Measurements from ENCODE around the gene SERINC1.
"Not testable (repeated sequence)": the region's sequence is repeated elsewhere in the genome, so short reads cannot be mapped to it uniquely, and the experiment has no call there.

The SERINC1 gene

DNA sequence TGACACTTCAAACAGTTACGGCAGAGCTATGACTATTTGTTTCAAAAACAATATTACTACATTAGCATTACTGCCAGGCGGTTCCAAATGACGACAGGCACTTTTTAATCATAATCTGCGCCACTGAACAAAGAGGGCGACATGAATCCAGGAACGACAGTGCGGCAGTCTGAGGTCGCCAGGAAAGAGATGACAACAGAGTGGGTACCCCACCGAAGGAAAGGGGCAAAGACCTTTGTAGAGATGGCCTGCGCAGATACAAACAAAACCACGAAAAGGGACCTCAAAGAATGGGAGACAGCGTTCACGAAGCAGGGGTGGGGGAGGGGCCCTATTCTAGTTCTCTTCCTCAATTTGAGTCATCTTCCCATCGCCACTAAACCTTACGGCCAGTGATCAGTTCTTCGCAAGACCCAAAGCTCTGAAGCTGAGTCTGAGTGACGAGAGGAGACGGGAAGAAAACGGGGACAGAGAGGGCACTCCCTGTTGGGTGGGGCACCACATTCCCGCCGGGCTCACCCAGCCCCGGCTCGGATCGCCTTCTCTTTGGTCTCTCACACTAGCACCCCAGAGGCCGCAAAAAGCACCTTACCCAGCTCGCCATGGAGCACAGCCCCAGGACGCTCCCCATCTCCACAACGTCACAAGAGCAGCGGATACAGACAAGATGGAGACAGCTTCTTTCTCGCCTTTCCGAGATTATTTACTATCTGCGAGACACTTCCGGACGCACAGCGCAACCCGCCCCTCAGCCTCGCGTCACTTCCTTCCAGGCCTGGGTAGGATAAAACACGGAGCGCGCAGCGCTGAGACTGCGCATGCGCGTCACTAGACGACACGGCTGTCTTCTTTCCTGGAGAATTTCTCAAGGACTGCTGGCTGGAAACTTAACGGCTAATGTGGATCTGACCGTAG, at the start of gene SERINC1:
Gene SERINC1, minus strand, starts transcription at position 701 of the 915 bp plus-strand sequence. Its CDS starts 70 bp downstream, at position 631.
- peak; percentile 76 to 84 for DNase-seq (ENCODE audit: extremely low read depth in 1 of 2, low read depth in 1 of 2)

DNA sequence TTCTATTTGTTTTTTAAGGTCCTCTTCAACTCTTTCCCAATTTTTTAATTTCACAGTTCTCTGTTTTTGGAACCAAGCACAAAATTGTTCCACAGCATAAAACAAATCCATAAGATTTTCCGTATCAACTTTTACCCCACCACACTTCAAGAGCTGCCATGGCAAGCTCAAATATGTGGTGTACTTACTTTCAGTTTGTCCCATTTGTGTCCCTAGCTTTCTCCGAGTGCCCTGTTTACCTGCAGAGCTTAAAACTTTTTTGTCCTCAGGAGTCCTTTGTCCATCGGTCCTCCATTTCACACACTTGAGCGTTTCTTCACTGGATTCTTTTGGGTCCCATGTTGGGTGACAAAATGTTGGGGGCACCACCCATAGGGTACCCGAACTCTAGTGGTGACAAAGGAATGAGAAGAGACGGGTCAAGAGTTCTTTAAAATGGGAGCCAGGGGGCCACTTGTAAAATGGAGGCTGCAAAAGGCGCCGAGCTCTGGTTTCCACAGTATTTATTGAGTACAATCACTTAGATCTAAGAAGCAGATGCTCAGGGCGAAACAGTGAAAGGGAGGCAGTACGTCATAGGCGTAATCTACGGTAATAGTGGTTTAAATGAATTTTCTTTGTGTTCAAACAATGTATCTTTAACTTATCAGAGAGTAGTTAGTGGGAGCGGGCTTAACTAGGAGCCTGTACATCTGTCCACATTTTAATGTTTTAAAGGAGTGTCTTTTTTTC, 39.8 kb upstream of the SERINC1 start:
- DNase-seq (ENCODE audit: extremely low read depth in 1 of 2, low read depth in 1 of 2), result no peak

DNA sequence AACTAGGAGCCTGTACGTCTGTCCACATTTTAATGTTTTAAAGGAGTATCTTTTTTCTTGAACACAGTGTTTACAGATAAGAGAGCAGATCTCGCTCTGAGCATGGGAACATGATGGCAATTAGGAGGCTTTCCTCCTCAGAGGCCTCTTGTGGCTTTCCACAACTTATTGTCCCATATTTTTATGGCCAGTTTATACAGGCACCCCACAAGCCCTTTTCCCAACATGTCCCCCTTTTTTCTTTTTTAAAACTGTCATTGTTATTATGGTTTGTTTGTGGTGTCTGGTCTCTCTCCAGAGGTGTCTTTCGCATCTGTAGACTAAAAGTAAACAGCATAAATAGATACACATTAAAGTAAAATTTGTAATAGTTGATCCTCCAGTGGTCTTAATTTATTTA, 33.6 kb upstream of the SERINC1 start:
- DNase-seq (ENCODE audit: extremely low read depth in 1 of 2, low read depth in 1 of 2), result not testable (repeated sequence)

DNA sequence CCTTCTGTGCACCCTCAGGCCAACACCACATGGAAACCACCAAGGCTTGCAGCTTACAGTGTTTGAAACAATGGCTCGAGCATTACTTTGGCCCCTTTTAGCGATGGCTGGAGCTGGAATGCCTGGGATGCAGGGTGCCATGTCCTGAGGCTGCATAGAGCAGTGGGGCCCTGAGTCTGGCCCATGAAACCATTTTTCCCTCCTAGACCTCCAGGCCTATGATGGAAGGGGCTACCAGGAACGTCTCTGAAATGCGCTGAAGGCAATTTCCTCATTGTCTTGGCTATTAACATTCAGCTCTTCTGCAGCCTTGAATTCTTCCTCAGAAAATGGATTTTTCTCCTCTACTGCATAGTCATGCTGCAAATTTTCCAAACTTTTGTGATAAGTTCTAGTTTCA, 29.9 kb upstream of the SERINC1 start:
- DNase-seq (ENCODE audit: extremely low read depth in 1 of 2, low read depth in 1 of 2), result no peak

DNA sequence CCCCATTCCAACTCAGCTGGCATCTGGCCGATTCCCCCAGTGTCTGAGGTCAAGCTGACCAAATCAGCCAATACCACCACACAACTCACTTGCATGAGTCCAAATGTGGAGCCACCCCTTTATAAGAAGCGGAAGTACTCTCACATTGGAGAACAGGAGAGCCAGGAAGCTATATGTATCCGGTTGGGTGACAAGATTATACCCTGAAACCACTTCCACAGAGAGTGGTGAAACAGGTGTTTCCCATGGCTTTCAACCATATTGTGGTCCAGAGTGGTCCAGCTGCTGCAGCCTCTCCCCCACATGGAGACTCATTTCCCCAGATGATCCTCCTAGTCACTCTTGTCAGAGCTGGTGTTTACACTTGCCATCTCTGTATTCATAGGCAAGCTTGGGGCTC, 24.0 kb upstream of the SERINC1 start:
- DNase-seq (ENCODE audit: extremely low read depth in 1 of 2, low read depth in 1 of 2), result no peak

DNA sequence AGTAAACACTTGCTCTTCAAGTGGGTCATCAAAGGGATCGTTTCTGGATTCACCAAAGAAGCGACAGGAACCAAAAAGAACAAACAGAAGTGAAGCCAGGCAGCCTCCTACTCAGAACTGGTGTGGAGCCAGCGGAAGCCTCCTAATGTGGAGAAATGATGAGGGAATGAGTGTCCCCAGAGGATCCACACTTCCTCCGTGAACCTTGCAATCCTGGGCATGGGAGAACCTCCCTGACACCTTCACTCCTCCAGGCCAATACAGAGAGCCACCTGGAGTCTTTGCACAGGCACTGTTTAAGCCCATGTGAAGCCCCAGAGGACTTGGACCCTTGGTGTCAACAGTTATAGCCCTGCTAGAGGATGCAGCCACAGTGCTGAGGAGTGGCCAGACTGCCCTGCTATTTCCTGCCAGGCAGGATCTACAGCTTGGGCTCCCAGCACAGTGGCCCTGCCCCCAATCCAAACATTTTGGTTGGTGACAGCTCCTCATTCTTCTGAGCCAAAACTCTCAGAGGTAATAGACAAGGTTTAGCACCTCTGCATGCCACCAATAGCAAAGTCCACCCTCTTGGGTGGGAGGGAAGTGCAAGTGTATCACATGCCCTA, 23.2 kb upstream of the SERINC1 start:
- no peak for DNase-seq (ENCODE audit: extremely low read depth in 1 of 2, low read depth in 1 of 2)

DNA sequence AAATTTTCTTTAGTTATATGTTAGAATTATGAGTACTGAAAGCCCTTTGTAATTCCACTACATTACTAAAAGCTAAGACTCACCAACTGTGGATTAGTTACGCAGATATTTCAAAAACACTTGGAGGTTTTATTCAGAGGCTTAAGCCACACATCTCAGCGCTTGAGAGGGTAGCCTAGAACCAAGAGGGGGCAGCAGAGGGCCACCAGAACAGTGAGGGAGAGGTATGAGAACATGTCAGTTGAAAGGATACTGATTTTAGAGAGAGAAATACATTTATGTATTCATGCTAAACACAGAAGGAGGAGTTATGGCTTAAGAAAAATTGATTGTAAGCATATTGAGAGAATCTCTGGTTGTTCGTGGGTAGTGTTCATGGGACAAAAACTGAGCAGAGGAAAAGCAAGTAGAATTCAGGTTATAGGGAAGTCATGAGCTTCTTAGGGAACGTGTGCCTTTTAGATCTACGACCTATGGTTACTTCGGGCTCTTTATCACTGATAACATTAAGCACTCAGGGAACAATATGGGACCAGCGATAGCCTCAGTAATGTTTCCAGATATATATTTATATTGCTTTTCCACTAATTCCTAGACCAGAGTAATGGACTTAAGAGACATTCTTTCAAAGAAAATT, 20.4 kb upstream of the SERINC1 start:
- peak in 1 of 2 donors; percentile 37 for DNase-seq (ENCODE audit: extremely low read depth in 1 of 2, low read depth in 1 of 2)

DNA sequence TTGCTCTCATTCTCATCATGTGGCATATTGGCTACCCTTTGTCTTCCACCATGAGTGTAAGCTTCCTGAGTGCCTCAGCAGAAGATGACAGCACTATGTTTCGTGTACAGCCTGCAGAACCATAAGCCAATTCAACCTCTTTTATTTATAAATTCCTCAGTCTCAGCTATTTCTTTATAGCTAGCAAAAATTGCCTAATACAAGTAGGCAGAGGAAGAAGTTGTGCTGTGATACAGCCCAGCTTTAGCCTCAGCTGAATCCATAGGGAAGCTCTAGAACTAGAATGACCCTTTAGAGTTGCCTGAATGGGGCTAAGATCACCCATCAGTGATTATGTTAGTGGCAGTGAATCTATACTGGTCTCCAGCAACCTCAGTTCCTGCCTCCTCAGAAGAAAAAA, 19.0 kb upstream of the SERINC1 start:
- no peak for DNase-seq (ENCODE audit: extremely low read depth in 1 of 2, low read depth in 1 of 2)

DNA sequence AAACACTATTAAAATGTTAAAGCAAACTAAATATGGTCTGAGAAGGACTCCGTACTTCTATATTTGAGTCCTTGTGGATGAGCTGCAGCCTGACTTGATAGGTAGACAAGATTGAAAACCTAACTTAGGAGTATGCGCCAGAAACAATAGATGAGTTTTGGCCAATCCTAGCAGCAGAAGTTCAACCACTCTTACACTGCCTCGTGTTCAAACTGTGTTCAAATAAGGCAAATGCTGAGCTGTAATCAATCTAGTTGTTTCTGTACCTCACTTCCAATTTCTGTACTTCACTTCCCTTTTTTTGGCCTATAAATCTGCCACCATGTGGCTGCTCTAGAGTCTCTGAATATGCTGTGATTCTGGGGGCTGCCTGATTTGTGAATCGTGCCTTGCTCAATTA, 13.2 kb upstream of the SERINC1 start:
- no peak for DNase-seq (ENCODE audit: extremely low read depth in 1 of 2, low read depth in 1 of 2)

DNA sequence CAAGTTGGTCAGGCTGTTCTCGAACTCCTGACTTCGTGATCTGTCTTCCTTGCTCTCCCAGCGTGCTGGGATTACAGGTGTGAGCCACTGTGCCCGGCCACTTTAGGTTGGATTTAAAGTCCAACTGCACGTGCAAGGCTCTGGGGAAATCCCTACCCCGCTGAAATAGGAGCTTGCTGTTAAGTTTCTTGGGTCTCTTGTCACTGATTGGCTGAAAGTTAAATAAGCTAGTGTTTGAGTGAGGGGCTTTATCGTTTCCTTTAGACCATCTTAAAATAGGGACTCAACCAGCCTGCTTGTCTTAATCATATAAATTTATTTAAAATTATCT, 11.1 kb upstream of the SERINC1 start:
- no peak for DNase-seq (ENCODE audit: extremely low read depth in 1 of 2, low read depth in 1 of 2)

DNA sequence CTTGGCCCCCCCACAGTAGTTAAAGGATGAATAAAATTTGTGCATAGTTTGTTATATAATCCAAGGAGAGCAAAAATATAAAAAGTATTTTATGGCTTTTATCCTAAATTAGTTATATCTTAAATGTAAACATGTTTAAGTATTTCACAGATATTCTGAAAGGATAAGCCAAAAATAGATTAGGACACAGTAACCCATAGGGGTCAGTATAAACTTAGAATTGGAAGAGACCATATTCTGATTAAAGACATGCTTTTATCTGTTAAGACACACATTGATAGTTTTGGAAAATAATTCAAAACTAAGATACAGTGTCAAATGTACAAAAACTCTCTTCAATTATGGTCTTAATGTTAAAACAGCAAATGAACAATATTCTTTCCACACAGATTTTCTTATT, 4.5 kb upstream of the SERINC1 start:
- DNase-seq (ENCODE audit: extremely low read depth in 1 of 2, low read depth in 1 of 2), result no peak

DNA sequence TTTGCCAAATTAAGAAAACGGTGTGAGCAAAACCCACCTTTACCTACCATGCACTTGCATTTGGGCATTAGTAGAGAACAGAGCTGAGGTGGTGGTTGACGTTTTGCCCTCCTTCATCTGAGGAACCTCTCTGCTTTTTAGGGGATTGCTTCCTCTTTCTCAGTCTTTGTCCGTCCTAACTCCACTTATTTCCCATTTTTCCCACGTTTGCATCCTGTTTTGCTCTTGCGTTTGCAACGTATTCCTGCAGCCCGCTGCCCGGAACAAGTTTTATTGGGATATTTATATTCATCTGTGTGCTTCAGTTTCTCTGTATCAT, 374 bp upstream of the SERINC1 start:
- DNase-seq (ENCODE audit: extremely low read depth in 1 of 2, low read depth in 1 of 2), result no peak

DNA sequence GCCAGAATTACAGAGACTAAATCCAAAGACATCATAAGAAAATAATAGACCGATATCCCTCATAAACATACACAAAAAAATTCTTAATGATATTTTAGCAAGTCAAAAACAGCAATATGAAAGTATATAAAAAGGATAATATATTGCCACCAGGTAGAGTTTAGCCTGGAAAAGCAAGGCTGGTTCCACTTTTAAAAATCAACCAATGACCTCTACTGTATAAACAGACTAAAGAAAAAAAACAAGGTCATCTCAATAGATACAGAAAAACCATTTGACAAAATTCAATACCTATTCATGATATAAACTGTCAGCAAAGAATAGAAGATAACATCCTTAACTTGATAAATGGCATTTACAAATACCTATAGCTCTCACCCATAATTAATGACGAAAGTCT, 9.7 kb downstream of the SERINC1 start:
- no peak for DNase-seq (ENCODE audit: extremely low read depth in 1 of 2, low read depth in 1 of 2)

DNA sequence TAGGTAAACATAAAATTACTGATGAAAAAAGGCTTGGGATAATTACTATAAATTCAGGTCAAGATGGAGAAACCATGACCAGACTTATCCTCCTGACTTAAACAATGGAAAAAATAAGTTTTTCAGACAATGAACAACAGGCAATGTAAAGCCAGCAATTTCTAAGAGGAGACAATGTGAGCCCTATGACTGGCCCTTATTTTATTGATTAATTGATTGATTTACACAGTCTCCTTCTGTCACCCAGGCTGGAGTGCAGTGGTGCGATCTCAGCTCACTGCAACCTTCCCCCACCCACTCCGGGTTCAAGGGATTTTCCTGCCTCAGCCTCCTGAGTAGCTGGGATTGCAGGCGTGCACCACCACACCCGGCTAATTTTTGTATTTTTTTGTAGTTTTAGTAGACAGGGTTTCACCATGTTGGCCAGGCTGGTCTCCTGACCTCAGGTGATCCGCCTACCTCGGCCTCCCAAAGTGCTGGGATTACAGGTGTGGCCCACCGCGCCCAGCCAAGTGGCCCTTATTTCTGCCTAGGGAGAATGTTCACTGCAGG, 11.7 kb downstream of the SERINC1 start:
- DNase-seq (ENCODE audit: extremely low read depth in 1 of 2, low read depth in 1 of 2), result not testable (repeated sequence)

DNA sequence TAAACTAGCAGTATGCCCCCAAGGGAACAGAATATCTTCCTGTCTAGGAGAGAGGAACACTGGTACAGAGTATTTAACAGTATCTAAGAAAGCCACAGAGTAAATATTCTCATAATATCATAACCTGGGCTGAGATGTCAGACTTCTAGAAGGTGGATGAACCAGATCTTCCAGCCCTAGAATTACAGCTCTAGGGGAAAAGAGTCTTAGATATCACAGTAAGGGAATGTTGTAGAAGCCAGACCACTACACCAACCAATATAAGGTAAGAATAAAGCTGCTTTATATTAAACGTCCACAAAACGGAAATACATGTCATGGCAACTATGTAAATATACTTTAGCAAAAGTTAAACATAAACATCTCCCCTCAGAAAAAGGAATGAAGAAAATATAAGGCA, 12.4 kb downstream of the SERINC1 start:
- DNase-seq (ENCODE audit: extremely low read depth in 1 of 2, low read depth in 1 of 2), result no peak

DNA sequence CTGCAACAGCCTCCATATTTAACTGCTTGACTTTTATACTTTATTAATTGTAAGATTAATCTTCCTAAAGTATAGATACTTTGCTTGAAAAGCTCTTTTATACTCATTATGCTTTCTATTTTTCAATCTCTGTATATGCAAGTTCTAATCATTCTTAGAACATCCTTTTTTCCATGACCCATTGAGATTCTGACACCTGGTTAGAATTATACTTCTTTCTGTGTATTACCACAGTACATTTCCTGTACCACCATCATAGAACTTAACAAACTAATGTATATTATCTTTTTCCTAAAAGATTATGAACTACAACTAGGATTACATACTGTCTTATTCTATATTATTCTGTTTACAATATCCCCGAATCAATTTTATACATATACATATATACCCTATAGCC, 13.5 kb downstream of the SERINC1 start:
- DNase-seq (ENCODE audit: extremely low read depth in 1 of 2, low read depth in 1 of 2), result no peak

DNA sequence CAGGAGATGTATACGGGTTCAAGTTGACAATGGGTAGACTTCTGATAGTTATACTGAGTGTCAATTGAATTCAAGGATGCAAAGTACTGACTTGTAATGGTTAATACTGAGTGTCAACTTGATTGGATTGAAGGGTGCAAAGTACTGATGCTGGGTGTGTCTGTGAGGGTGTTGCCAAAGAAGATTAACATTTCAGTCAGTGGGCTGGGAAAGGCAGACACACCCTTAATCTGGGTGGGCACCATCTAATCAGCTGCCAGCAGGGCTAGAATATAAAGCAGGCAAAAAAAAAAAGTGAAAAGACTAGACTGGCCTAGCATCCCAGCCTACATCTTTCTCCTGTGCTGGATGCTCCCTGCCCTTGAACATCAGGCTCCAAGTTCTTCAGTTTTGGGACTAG, 16.5 kb downstream of the SERINC1 start:
- not testable (repeated sequence) for DNase-seq (ENCODE audit: extremely low read depth in 1 of 2, low read depth in 1 of 2)

DNA sequence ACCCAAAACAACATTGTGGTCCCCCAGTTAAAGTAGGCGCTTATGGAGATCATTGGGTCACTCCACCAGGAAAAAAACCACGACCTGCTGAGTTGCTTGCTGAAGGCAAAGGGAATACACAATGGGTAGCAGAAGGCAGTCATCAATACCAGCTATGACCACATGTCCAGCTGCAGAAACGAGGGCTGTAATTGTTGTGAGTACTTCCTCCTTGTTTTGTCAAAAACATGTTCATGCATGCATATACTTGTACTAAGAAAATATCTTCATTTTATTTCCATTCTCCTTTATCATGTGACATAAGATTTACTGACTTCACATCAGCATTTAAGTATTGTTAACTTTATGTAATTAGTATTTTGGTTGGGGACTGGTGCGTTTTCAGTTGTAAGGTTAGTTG, 16.9 kb downstream of the SERINC1 start:
- DNase-seq (ENCODE audit: extremely low read depth in 1 of 2, low read depth in 1 of 2), result no peak

DNA sequence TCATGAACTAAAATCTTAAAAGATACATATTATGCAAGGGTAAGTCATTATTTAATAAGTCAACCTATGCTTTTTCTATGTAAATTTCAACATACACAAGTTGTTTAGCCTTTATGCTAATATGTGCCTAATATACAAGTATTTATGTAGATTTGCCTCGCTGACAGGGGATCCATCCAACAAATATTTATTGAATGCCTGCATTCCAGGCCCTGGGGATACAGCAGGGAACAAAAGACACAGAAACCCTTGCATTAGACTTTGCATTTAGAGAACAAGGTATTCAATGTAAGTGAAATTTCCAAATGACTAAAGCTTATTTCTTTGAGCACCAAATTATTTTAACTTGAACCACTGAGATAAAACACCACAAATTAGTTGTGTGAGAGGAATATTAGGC, 19.1 kb downstream of the SERINC1 start:
- DNase-seq (ENCODE audit: extremely low read depth in 1 of 2, low read depth in 1 of 2), result no peak

DNA sequence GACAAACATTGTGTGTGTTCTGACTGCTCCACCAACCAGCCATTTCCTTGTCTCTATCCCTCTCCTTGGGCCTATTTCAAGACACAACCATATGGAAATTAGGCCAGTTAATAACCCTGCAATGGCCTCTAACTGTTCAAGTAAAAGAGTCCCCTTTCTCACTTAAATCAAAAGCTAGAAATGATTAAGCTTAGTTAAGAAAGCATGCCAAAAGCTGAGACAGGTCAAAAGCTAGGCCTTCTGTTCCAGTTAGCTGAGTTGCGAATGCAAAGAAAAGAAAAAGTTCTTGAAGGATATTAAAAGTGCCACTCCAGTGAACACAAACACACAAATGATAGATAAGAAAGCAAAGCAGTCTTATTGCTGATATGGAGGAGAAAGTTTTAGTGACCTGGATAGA, 22.5 kb downstream of the SERINC1 start:
- no peak for DNase-seq (ENCODE audit: extremely low read depth in 1 of 2, low read depth in 1 of 2)

DNA sequence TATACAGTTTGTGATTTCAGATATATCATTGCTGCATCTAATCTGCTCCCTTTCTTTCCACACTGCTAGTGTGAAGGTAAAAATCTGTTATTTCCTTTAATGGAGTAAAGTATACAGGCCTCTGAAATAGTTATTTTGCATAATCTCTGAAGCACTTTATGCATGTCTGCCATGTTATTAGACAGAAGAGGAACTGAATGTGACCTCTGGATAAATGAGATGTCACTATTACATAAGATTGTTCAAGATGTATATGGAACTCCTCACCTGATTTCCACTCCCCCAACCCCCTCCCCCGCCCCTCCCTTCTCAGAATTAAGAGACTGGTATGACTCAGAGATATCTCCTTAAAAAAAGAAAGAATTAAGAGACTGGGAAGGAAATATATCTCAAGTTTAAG, 26.3 kb downstream of the SERINC1 start:
- DNase-seq (ENCODE audit: extremely low read depth in 1 of 2, low read depth in 1 of 2), result no peak

Data from stimulated activated CD8-positive, alpha-beta memory T cell treated with anti-CD3 and anti-CD28 coated beads, Interleukin-7, amount 100 ng/mL, for 48 hours (primary cell).